ENCODE results near the gene LRMDA. TPM values are rescaled to one million over a fixed set of nuclear protein-coding genes. Genes with fewer than 3 reads are reported as not detected.

Gene LRMDA
- total and polyA plus RNA-seq, 2 donors = 7.9 to 17.7 TPM

- DNase-seq (ENCODE audit: extremely low spot score) = no peak
- Histone ChIP-seq H3K4me3 (ENCODE audit: low read depth, low read length) (no peak overlapping the region), H3K27ac (ENCODE audit: low read depth) (no peak overlapping the region), H3K4me1 (ENCODE audit: insufficient read depth) (no peaks in the 10 kb centered on the region), H3K36me3 (ENCODE audit: insufficient read depth) (no peaks in the 10 kb centered on the region)
- 95% methylated on average over 5 of the region's 5 CpGs for WGBS
Measured at GRCh38 chr10:75962395-75963061, 531.1 kb downstream of the LRMDA start.

- no peak for DNase-seq (ENCODE audit: extremely low spot score)
- H3K4me3 ChIP-seq (ENCODE audit: low read depth, low read length) = no peak overlapping the region
- WGBS = 83% methylated on average over 7 of the region's 7 CpGs
- H3K36me3 ChIP-seq (ENCODE audit: insufficient read depth) = no peaks in the 10 kb centered on the region
- no peaks in the 10 kb centered on the region for H3K4me1 ChIP-seq (ENCODE audit: insufficient read depth)
- no peak overlapping the region for H3K27ac ChIP-seq (ENCODE audit: low read depth)
Measured at GRCh38 chr10:75967491-75967890, 536.1 kb downstream of the LRMDA start.

GRCh38 chr10:75969031-75969430, 537.6 kb downstream of the LRMDA start:
- no peak for DNase-seq (ENCODE audit: extremely low spot score)
- no peaks in the 10 kb centered on the region for H3K36me3 ChIP-seq (ENCODE audit: insufficient read depth)
- H3K27ac ChIP-seq (ENCODE audit: low read depth) = no peak overlapping the region
- WGBS = 81% methylated on average over 2 of the region's 2 CpGs
- H3K4me1 ChIP-seq (ENCODE audit: insufficient read depth) = no peaks in the 10 kb centered on the region
- H3K4me3 ChIP-seq (ENCODE audit: low read depth, low read length) = no peak overlapping the region

- 52% methylated on average over 4 of the region's 4 CpGs for WGBS
- no peak overlapping the region for H3K27ac ChIP-seq (ENCODE audit: low read depth)
- no peaks in the 10 kb centered on the region for H3K4me1 ChIP-seq (ENCODE audit: insufficient read depth)
- H3K4me3 ChIP-seq (ENCODE audit: low read depth, low read length) = no peak overlapping the region
- DNase-seq (ENCODE audit: extremely low spot score) = no peak
- H3K36me3 ChIP-seq (ENCODE audit: insufficient read depth) = no peaks in the 10 kb centered on the region
Measured at GRCh38 chr10:75971402-75972211, 540.2 kb downstream of the LRMDA start.

- Histone ChIP-seq H3K4me1 (ENCODE audit: insufficient read depth) (no peaks in the 10 kb centered on the region), H3K27ac (ENCODE audit: low read depth) (no peak overlapping the region), H3K36me3 (ENCODE audit: insufficient read depth) (no peaks in the 10 kb centered on the region), H3K4me3 (ENCODE audit: low read depth, low read length) (no peak overlapping the region)
- WGBS = 70% methylated on average over 6 of the region's 6 CpGs
- DNase-seq (ENCODE audit: extremely low spot score) = no peak
Measured at GRCh38 chr10:75972491-75973276, 541.3 kb downstream of the LRMDA start.

GRCh38 chr10:75974080-75974479, 542.7 kb downstream of the LRMDA start:
- Histone ChIP-seq H3K4me1 (ENCODE audit: insufficient read depth) (no peaks in the 10 kb centered on the region), H3K36me3 (ENCODE audit: insufficient read depth) (no peaks in the 10 kb centered on the region), H3K4me3 (ENCODE audit: low read depth, low read length) (no peak overlapping the region), H3K27ac (ENCODE audit: low read depth) (no peak overlapping the region)
- DNase-seq (ENCODE audit: extremely low spot score) = no peak

GRCh38 chr10:75976681-75977080, 545.3 kb downstream of the LRMDA start:
- Histone ChIP-seq H3K4me1 (ENCODE audit: insufficient read depth) (no peaks in the 10 kb centered on the region), H3K4me3 (ENCODE audit: low read depth, low read length) (no peak overlapping the region), H3K36me3 (ENCODE audit: insufficient read depth) (no peaks in the 10 kb centered on the region), H3K27ac (ENCODE audit: low read depth) (no peak overlapping the region)
- DNase-seq (ENCODE audit: extremely low spot score) = no peak
- 81% methylated on average over 3 of the region's 3 CpGs for WGBS

- WGBS = 56% methylated on average over 4 of the region's 4 CpGs
- Histone ChIP-seq H3K4me1 (ENCODE audit: insufficient read depth) (no peaks in the 10 kb centered on the region), H3K27ac (ENCODE audit: low read depth) (no peak overlapping the region), H3K4me3 (ENCODE audit: low read depth, low read length) (no peak overlapping the region), H3K36me3 (ENCODE audit: insufficient read depth) (no peaks in the 10 kb centered on the region)
- no peak for DNase-seq (ENCODE audit: extremely low spot score)
Measured at GRCh38 chr10:75977139-75977538, 545.7 kb downstream of the LRMDA start.

GRCh38 chr10:75978213-75978612, 546.8 kb downstream of the LRMDA start:
- no peak for DNase-seq (ENCODE audit: extremely low spot score)
- Histone ChIP-seq H3K4me1 (ENCODE audit: insufficient read depth) (no peaks in the 10 kb centered on the region), H3K4me3 (ENCODE audit: low read depth, low read length) (no peak overlapping the region), H3K36me3 (ENCODE audit: insufficient read depth) (no peaks in the 10 kb centered on the region), H3K27ac (ENCODE audit: low read depth) (no peak overlapping the region)
- 76% methylated on average over 4 of the region's 4 CpGs for WGBS

- Histone ChIP-seq H3K4me1 (ENCODE audit: insufficient read depth) (no peaks in the 10 kb centered on the region), H3K27ac (ENCODE audit: low read depth) (no peak overlapping the region), H3K4me3 (ENCODE audit: low read depth, low read length) (no peak overlapping the region), H3K36me3 (ENCODE audit: insufficient read depth) (no peaks in the 10 kb centered on the region)
- WGBS = 90% methylated on average over 6 of the region's 6 CpGs
- DNase-seq (ENCODE audit: extremely low spot score) = no peak
Measured at GRCh38 chr10:75980419-75981002, 549.1 kb downstream of the LRMDA start.

GRCh38 chr10:75982611-75983369, 551.4 kb downstream of the LRMDA start:
- H3K36me3 ChIP-seq (ENCODE audit: insufficient read depth) = no peaks in the 10 kb centered on the region
- 78% methylated on average over 5 of the region's 5 CpGs for WGBS
- H3K4me1 ChIP-seq (ENCODE audit: insufficient read depth) = no peaks in the 10 kb centered on the region
- H3K4me3 ChIP-seq (ENCODE audit: low read depth, low read length) = no peak overlapping the region
- H3K27ac ChIP-seq (ENCODE audit: low read depth) = no peak overlapping the region
- DNase-seq (ENCODE audit: extremely low spot score) = no peak

GRCh38 chr10:75984067-75984466, 552.6 kb downstream of the LRMDA start:
- 95% methylated on average over 7 of the region's 7 CpGs for WGBS
- Histone ChIP-seq H3K4me1 (ENCODE audit: insufficient read depth) (no peaks in the 10 kb centered on the region), H3K4me3 (ENCODE audit: low read depth, low read length) (no peak overlapping the region), H3K27ac (ENCODE audit: low read depth) (no peak overlapping the region), H3K36me3 (ENCODE audit: insufficient read depth) (no peaks in the 10 kb centered on the region)
- no peak for DNase-seq (ENCODE audit: extremely low spot score)

- H3K27ac ChIP-seq (ENCODE audit: low read depth) = no peak overlapping the region
- no peak for DNase-seq (ENCODE audit: extremely low spot score)
- H3K36me3 ChIP-seq (ENCODE audit: insufficient read depth) = no peaks in the 10 kb centered on the region
- 93% methylated on average over 1 of the region's 1 CpG for WGBS
- no peak overlapping the region for H3K4me3 ChIP-seq (ENCODE audit: low read depth, low read length)
- H3K4me1 ChIP-seq (ENCODE audit: insufficient read depth) = no peaks in the 10 kb centered on the region
Measured at GRCh38 chr10:75987616-75988015, 556.2 kb downstream of the LRMDA start.

Data from urinary bladder (tissue), 4 donors.